HEK293 (cell line): ENCODE data around the gene MMP28.

Source experiments
- KLF16 ChIP-seq: fragments of 450-650 bp; formaldehyde crosslinking; IDR thresholded peaks from 2 replicates; pipeline ENCODE4 v1.5.1; 2017; ENCODE audit warnings: missing biosample characterization, missing genetic modification characterization
- KLF8 ChIP-seq: fragments of 450-650 bp; formaldehyde crosslinking; IDR thresholded peaks from 2 replicates; pipeline ENCODE4 v1.5.1; 2016; ENCODE audit warnings: missing biosample characterization, missing genetic modification characterization
- MEIS1 ChIP-seq: sonication (generic); formaldehyde crosslinking; IDR thresholded peaks from 2 replicates; pipeline ENCODE4 v1.8.1; 2022; ENCODE audit warnings: missing genetic modification reagents, mild to moderate bottlenecking, borderline replicate concordance
- MZF1 ChIP-seq: fragments of 450-650 bp; formaldehyde crosslinking; IDR thresholded peaks from 2 replicates; pipeline ENCODE4 v1.5.1; 2017; ENCODE audit warnings: missing biosample characterization, missing genetic modification characterization, borderline replicate concordance
- SALL2 ChIP-seq: fragments of 450-650 bp; formaldehyde crosslinking; IDR thresholded peaks from 2 replicates; pipeline ENCODE4 v1.5.0; 2017; ENCODE audit warnings: missing biosample characterization, mild to moderate bottlenecking, missing genetic modification characterization, borderline replicate concordance
- SCRT2 ChIP-seq: fragments of 450-650 bp; formaldehyde crosslinking; IDR thresholded peaks from 2 replicates; pipeline ENCODE4 v1.5.1; 2016; ENCODE audit warnings: missing biosample characterization, missing genetic modification characterization
- SP3 ChIP-seq: fragments of 450-650 bp; formaldehyde crosslinking; IDR thresholded peaks from 2 replicates; pipeline ENCODE4 v1.5.1; 2016; ENCODE audit warnings: missing biosample characterization, missing genetic modification characterization
- ZBTB48 ChIP-seq: fragments of 450-650 bp; formaldehyde crosslinking; IDR thresholded peaks from 2 replicates; pipeline ENCODE4 v1.5.1; 2016; ENCODE audit warnings: missing biosample characterization, missing genetic modification characterization
- ZBTB7A ChIP-seq: fragments of 450-650 bp; formaldehyde crosslinking; IDR thresholded peaks from 2 replicates; pipeline ENCODE4 v1.5.1; 2016; ENCODE audit warnings: low read depth, missing biosample characterization, missing genetic modification characterization
- ZBTB8A ChIP-seq: fragments of 450-650 bp; formaldehyde crosslinking; IDR thresholded peaks from 2 replicates; pipeline ENCODE4 v1.5.1; 2016; ENCODE audit warnings: missing biosample characterization, missing genetic modification characterization
- ZFHX2 ChIP-seq: fragments of 450-650 bp; formaldehyde crosslinking; conservative IDR thresholded peaks from 2 replicates; pipeline ENCODE4 v1.5.1; 2016; ENCODE audit warnings: missing biosample characterization, missing genetic modification characterization
- ZFP69B ChIP-seq: fragments of 450-650 bp; formaldehyde crosslinking; IDR thresholded peaks from 2 replicates; pipeline ENCODE4 v1.5.1; 2016; ENCODE audit warnings: missing biosample characterization, missing genetic modification characterization
- ZNF138 ChIP-seq: fragments of 450-650 bp; formaldehyde crosslinking; IDR thresholded peaks from 2 replicates; pipeline ENCODE4 v1.5.1; 2016; ENCODE audit warnings: missing biosample characterization, missing genetic modification characterization, borderline replicate concordance
- ZNF146 ChIP-seq: fragments of 450-650 bp; formaldehyde crosslinking; IDR thresholded peaks from 2 replicates; pipeline ENCODE4 v1.5.1; 2016; ENCODE audit warnings: missing biosample characterization, missing genetic modification characterization
- ZNF274 ChIP-seq, 2 experiments: fragments of 200-500 bp in 1 of 2; fragments of 450-650 bp in 1 of 2; sonication (Bioruptor generic) in 1 of 2; formaldehyde crosslinking in 1 of 2; IDR thresholded peaks; 2 replicates each; pipeline versions ENCODE4 v1.5.1 to v1.6.1; 2014 to 2016; ENCODE audit warnings: borderline replicate concordance in 1 of 2, inconsistent platforms in 1 of 2, low read length in 1 of 2, missing biosample characterization in 1 of 2, missing genetic modification characterization in 1 of 2
- ZNF549 ChIP-seq: fragments of 450-650 bp; IDR thresholded peaks from 2 replicates; pipeline ENCODE4 v1.5.1; 2018; ENCODE audit warnings: missing biosample characterization, missing genetic modification characterization, mild to moderate bottlenecking, inconsistent platforms, moderate library complexity
- ZNF585B ChIP-seq: fragments of 450-650 bp; formaldehyde crosslinking; IDR thresholded peaks from 2 replicates; pipeline ENCODE4 v1.5.1; 2016; ENCODE audit warnings: missing biosample characterization, missing genetic modification characterization
- ZNF596 ChIP-seq: fragments of 450-650 bp; IDR thresholded peaks from 2 replicates; pipeline ENCODE4 v1.5.0; 2018; ENCODE audit warnings: missing biosample characterization, mild to moderate bottlenecking, missing genetic modification characterization, moderate library complexity
- ZNF600 ChIP-seq: fragments of 450-650 bp; formaldehyde crosslinking; IDR thresholded peaks from 2 replicates; pipeline ENCODE4 v1.5.1; 2016; ENCODE audit warnings: missing biosample characterization, missing genetic modification characterization
- ZNF670 ChIP-seq: fragments of 450-650 bp; formaldehyde crosslinking; IDR thresholded peaks from 2 replicates; pipeline ENCODE4 v1.5.1; 2016; ENCODE audit warnings: missing biosample characterization, missing genetic modification characterization, low read depth
- ZNF747 ChIP-seq: fragments of 450-650 bp; formaldehyde crosslinking; IDR thresholded peaks from 2 replicates; pipeline ENCODE4 v1.5.1; 2016; ENCODE audit warnings: missing biosample characterization, missing genetic modification characterization
- ZNF76 ChIP-seq: fragments of 450-650 bp; formaldehyde crosslinking; IDR thresholded peaks from 2 replicates; pipeline ENCODE4; 2016; ENCODE audit warnings: low read depth, missing biosample characterization, missing genetic modification characterization, borderline replicate concordance
- ZNF776 ChIP-seq: fragments of 450-650 bp; formaldehyde crosslinking; IDR thresholded peaks from 2 replicates; pipeline ENCODE4 v1.5.0; 2017; ENCODE audit warnings: missing biosample characterization, missing genetic modification characterization, borderline replicate concordance
- ZNF792 ChIP-seq: fragments of 450-650 bp; formaldehyde crosslinking; IDR thresholded peaks from 2 replicates; pipeline ENCODE4 v1.5.1; 2016; ENCODE audit warnings: missing biosample characterization, missing genetic modification characterization
- TF ChIP-seq, protein P1 (sequence below): fragments of 450-650 bp; formaldehyde crosslinking; IDR thresholded peaks from 2 replicates; pipeline ENCODE4 v1.5.1; 2016; ENCODE audit warnings: missing biosample characterization, missing genetic modification characterization
- TF ChIP-seq, protein P2 (sequence below): fragments of 450-650 bp; formaldehyde crosslinking; IDR thresholded peaks from 2 replicates; pipeline ENCODE4 v1.5.1; 2017; ENCODE audit warnings: missing biosample characterization, missing genetic modification characterization
- TF ChIP-seq, protein P3 (sequence below): fragments of 450-650 bp; formaldehyde crosslinking; IDR thresholded peaks from 2 replicates; pipeline ENCODE4 v1.5.1; 2017; ENCODE audit warnings: missing biosample characterization, missing genetic modification characterization
- TF ChIP-seq, protein P4 (sequence below): fragments of 450-650 bp; formaldehyde crosslinking; IDR thresholded peaks from 2 replicates; pipeline ENCODE4 v1.5.1; 2016; ENCODE audit warnings: missing biosample characterization, missing genetic modification characterization
- TF ChIP-seq, protein P5 (sequence below): fragments of 450-650 bp; formaldehyde crosslinking; IDR thresholded peaks from 2 replicates; pipeline ENCODE4 v1.5.1; 2016; ENCODE audit warnings: missing biosample characterization, missing genetic modification characterization
- TF ChIP-seq, protein P6 (sequence below): sonication (generic); formaldehyde crosslinking; IDR thresholded peaks from 2 replicates; pipeline ENCODE4 v1.8.1; 2022; ENCODE audit warnings: mild to moderate bottlenecking, moderate library complexity, missing genetic modification reagents

Gene MMP28

DNA sequence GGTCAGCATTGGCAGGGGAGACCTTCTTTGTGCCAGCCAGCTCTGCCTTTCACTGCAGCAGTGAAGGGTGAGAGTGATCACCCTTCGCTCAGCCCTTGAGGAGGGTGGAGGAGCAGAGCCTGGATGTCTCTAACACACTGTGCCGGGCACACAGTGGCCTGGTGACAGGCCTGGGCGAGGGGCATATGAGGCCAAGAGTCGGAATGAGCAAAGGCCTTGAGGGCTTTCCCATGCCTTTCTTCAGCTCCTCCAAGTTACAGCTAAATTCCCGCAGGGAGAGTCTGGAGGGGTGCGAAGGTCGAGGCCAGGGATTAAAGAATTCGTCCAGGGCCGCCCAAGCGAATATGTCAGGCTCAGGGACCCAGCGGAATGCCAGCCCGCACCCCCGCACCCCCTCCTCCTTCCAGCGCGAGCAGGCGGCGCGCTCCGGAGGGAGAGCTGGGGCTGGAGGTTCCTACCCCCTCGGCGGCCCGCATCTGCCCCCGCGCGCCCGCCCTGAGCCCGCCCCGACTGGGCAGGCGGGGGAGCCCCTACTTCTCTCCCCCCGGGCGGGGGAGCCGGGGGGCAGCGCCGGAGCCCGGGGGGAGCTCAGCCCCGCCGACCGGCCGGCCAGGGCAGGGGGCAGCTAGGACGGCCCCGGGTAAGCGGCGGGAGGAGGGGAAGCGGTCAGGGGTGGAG lies 64.1 kb downstream of the MMP28 start, which contains the start of gene RASL10B (continued):
- TF ChIP-seq, protein P1, sequence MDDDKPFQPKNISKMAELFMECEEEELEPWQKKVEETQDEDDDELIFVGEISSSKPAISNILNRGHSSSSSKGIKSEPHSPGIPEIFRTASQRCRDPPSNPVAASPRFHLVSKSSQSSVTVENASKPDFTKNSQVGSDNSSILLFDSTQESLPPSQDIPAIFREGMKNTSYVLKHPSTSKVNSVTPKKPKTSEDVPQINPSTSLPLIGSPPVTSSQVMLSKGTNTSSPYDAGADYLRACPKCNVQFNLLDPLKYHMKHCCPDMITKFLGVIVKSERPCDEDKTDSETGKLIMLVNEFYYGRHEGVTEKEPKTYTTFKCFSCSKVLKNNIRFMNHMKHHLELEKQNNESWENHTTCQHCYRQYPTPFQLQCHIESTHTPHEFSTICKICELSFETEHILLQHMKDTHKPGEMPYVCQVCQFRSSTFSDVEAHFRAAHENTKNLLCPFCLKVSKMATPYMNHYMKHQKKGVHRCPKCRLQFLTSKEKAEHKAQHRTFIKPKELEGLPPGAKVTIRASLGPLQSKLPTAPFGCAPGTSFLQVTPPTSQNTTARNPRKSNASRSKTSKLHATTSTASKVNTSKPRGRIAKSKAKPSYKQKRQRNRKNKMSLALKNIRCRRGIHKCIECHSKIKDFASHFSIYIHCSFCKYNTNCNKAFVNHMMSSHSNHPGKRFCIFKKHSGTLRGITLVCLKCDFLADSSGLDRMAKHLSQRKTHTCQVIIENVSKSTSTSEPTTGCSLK (tag by site-specific recombination), result no peak
- TF ChIP-seq SALL2 (no peak), ZNF549 (tag by site-specific recombination) (no peak), ZNF596 (tag by site-specific recombination) (no peak), ZNF600 (tag by site-specific recombination) (0 out of 2 replicates have a peak, but pooled peaks have one; percentile 33), ZNF274 (IDR thresholded peaks at IDR 0.05; ENCODE audit: low read length) (no peak), ZNF274 (tag by site-specific recombination; IDR thresholded peaks at IDR 0.05; ENCODE audit: borderline replicate concordance) (no peak), SCRT2 (no peak), ZBTB7A (tag by site-specific recombination) (no peak; the same call in 1 of the 2 replicates), ZFP69B (tag by site-specific recombination) (no peak), SP3 (tag by site-specific recombination) (peak; percentile 45), ZNF146 (tag by site-specific recombination) (no peak), ZBTB48 (peak; percentile 59), MZF1 (tag by site-specific recombination) (no peak), ZNF138 (tag by site-specific recombination) (no peak), ZNF670 (tag by site-specific recombination) (no peak), ZBTB8A (tag by site-specific recombination) (peak; percentile 67), KLF16 (no peak), MEIS1 (CRISPR knock-in tag) (no peak), ZNF76 (tag by site-specific recombination) (no peak), ZNF585B (tag by site-specific recombination) (no peak), ZNF747 (tag by site-specific recombination) (no peak), KLF8 (tag by site-specific recombination) (peak; percentile 62; the same call in 1 of the 2 replicates), ZFHX2 (peak; percentile 83), ZNF776 (tag by site-specific recombination) (no peak), ZNF792 (tag by site-specific recombination) (no peak)
- TF ChIP-seq, protein P2, sequence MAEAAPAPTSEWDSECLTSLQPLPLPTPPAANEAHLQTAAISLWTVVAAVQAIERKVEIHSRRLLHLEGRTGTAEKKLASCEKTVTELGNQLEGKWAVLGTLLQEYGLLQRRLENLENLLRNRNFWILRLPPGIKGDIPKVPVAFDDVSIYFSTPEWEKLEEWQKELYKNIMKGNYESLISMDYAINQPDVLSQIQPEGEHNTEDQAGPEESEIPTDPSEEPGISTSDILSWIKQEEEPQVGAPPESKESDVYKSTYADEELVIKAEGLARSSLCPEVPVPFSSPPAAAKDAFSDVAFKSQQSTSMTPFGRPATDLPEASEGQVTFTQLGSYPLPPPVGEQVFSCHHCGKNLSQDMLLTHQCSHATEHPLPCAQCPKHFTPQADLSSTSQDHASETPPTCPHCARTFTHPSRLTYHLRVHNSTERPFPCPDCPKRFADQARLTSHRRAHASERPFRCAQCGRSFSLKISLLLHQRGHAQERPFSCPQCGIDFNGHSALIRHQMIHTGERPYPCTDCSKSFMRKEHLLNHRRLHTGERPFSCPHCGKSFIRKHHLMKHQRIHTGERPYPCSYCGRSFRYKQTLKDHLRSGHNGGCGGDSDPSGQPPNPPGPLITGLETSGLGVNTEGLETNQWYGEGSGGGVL, result peak; percentile 96
- TF ChIP-seq, protein P3, sequence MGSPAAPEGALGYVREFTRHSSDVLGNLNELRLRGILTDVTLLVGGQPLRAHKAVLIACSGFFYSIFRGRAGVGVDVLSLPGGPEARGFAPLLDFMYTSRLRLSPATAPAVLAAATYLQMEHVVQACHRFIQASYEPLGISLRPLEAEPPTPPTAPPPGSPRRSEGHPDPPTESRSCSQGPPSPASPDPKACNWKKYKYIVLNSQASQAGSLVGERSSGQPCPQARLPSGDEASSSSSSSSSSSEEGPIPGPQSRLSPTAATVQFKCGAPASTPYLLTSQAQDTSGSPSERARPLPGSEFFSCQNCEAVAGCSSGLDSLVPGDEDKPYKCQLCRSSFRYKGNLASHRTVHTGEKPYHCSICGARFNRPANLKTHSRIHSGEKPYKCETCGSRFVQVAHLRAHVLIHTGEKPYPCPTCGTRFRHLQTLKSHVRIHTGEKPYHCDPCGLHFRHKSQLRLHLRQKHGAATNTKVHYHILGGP (tag by site-specific recombination), result no peak
- TF ChIP-seq, protein P4, sequence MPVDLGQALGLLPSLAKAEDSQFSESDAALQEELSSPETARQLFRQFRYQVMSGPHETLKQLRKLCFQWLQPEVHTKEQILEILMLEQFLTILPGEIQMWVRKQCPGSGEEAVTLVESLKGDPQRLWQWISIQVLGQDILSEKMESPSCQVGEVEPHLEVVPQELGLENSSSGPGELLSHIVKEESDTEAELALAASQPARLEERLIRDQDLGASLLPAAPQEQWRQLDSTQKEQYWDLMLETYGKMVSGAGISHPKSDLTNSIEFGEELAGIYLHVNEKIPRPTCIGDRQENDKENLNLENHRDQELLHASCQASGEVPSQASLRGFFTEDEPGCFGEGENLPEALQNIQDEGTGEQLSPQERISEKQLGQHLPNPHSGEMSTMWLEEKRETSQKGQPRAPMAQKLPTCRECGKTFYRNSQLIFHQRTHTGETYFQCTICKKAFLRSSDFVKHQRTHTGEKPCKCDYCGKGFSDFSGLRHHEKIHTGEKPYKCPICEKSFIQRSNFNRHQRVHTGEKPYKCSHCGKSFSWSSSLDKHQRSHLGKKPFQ (tag by site-specific recombination), result no peak
- TF ChIP-seq, protein P5, sequence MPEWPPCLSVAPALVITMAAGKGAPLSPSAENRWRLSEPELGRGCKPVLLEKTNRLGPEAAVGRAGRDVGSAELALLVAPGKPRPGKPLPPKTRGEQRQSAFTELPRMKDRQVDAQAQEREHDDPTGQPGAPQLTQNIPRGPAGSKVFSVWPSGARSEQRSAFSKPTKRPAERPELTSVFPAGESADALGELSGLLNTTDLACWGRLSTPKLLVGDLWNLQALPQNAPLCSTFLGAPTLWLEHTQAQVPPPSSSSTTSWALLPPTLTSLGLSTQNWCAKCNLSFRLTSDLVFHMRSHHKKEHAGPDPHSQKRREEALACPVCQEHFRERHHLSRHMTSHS (tag by site-specific recombination), result no peak
- TF ChIP-seq, protein P6, sequence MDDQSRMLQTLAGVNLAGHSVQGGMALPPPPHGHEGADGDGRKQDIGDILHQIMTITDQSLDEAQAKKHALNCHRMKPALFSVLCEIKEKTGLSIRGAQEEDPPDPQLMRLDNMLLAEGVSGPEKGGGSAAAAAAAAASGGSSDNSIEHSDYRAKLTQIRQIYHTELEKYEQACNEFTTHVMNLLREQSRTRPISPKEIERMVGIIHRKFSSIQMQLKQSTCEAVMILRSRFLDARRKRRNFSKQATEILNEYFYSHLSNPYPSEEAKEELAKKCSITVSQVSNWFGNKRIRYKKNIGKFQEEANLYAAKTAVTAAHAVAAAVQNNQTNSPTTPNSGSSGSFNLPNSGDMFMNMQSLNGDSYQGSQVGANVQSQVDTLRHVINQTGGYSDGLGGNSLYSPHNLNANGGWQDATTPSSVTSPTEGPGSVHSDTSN (CRISPR knock-in tag), result 0 out of 2 replicates have a peak, but pooled peaks have one; percentile 48
